BLaER1 treated with 17β-estradiol and CSF1 and Interleukin-3, amounts not matched to agents 10 nM and 100 nM (cell line): ENCODE results near the gene ZMIZ1.

Experiments
- H3K27ac ChIP-seq, 11 experiments: shearing (Covaris generic); formaldehyde crosslinking; 2 replicates each; pipeline ENCODE4 v1.8.1; 2022
- H3K27me3 ChIP-seq, 11 experiments: shearing (Covaris generic); formaldehyde crosslinking; 2 replicates each; pipeline ENCODE4 v1.8.1; 2022
- H3K36me3 ChIP-seq, 11 experiments: shearing (Covaris generic); formaldehyde crosslinking; 2 replicates each; pipeline ENCODE4 v1.8.1; 2022
- H3K4me1 ChIP-seq, 10 experiments: shearing (Covaris generic); formaldehyde crosslinking; 2 replicates each; pipeline ENCODE4 v1.8.1; 2022
- H3K4me2 ChIP-seq, 11 experiments: shearing (Covaris generic); formaldehyde crosslinking; 2 replicates each; pipeline ENCODE4 v1.8.1; 2022
- H3K4me3 ChIP-seq, 10 experiments: shearing (Covaris generic); formaldehyde crosslinking; 2 replicates each; pipeline ENCODE4 v1.8.1; 2022
- H3K9ac ChIP-seq, 11 experiments: shearing (Covaris generic); formaldehyde crosslinking; 2 replicates each; pipeline ENCODE4 v1.8.1; 2022
- H3K9me3 ChIP-seq, 11 experiments: shearing (Covaris generic); formaldehyde crosslinking; replicated peaks in 1 of 11; 2 replicates each; pipeline ENCODE4 v1.8.1; 2022
- H4K20me1 ChIP-seq, 11 experiments: shearing (Covaris generic); formaldehyde crosslinking; 2 replicates each; pipeline ENCODE4 v1.8.1; 2022
- Cebpa-rat ChIP-seq, 11 experiments: shearing (Covaris generic); IDR thresholded peaks; 2 replicates each; pipeline ENCODE4 v1.8.1; 2022

The ZMIZ1 gene

GRCh38 chr10:79229830-79230327, 161.1 kb downstream of the ZMIZ1 start:
- Histone ChIP-seq H3K36me3 (peaks cover 31 to 89% (median 60%) of the 10 kb centered on the region in 11 experiments), H4K20me1 (peaks cover 56 to 98% (median 83%) of the 10 kb centered on the region in 11 experiments; a peak in 19 of 22 replicates), H3K9ac (peak overlapping the region; percentile 33 to 75 (median 60); a peak in 18 of 22 replicates), H3K9me3 (no peaks in the 10 kb centered on the region), H3K4me2 (peak overlapping the region; percentile 78 to 99 (median 94)), H3K27me3 (no peaks in the 10 kb centered on the region), H3K4me3 (peak overlapping the region in 7 of 10 experiments; percentile 19 to 54 (median 50); a peak in 14 of 20 replicates), H3K27ac (peak overlapping the region in 9 of 11 experiments; percentile 30 to 79 (median 63); a peak in 18 of 22 replicates), H3K4me1 (peaks cover 59 to 84% (median 62%) of the 10 kb centered on the region in 10 experiments)
- no peak for TF ChIP-seq Cebpa-rat (IDR thresholded peaks at IDR 0.05)

- H3K36me3 ChIP-seq: peaks cover 26 to 89% (median 60%) of the 10 kb centered on the region in 11 experiments
- no peak for TF ChIP-seq Cebpa-rat (IDR thresholded peaks at IDR 0.05)
- H3K27me3 ChIP-seq: no peaks in the 10 kb centered on the region
- H3K4me1 ChIP-seq: peaks cover 64 to 84% (median 66%) of the 10 kb centered on the region in 10 experiments
- peak overlapping the region; percentile 33 to 75 (median 60); a peak in 17 of 22 replicates for H3K9ac ChIP-seq
- H3K4me3 ChIP-seq: peak overlapping the region in 7 of 10 experiments; percentile 19 to 54 (median 50); a peak in 10 of 20 replicates
- peak overlapping the region; percentile 78 to 99 (median 94) for H3K4me2 ChIP-seq
- H4K20me1 ChIP-seq: peaks cover 61 to 98% (median 85%) of the 10 kb centered on the region in 11 experiments; a peak in 19 of 22 replicates
- no peaks in the 10 kb centered on the region for H3K9me3 ChIP-seq
- peak overlapping the region in 9 of 11 experiments; percentile 30 to 79 (median 63); a peak in 18 of 22 replicates for H3K27ac ChIP-seq
Observed at GRCh38 chr10:79230328-79230830, 161.6 kb downstream of the ZMIZ1 start.

- Histone ChIP-seq H3K9ac (peak overlapping the region in 1 of 11 experiments; percentile 75; a peak in 3 of 22 replicates), H4K20me1 (peaks cover 66 to 98% (median 83%) of the 10 kb centered on the region in 11 experiments; a peak in 19 of 22 replicates), H3K9me3 (no peaks in the 10 kb centered on the region), H3K36me3 (peaks cover 23 to 89% (median 60%) of the 10 kb centered on the region in 11 experiments), H3K27ac (peak overlapping the region in 9 of 11 experiments; percentile 30 to 79 (median 63); a peak in 14 of 22 replicates), H3K27me3 (no peaks in the 10 kb centered on the region), H3K4me2 (peak overlapping the region in 10 of 11 experiments; percentile 78 to 99 (median 94); a peak in 19 of 22 replicates), H3K4me1 (peaks cover 65 to 84% (median 69%) of the 10 kb centered on the region in 10 experiments), H3K4me3 (no peak overlapping the region; a peak in 1 of 20 replicates)
- no peak for TF ChIP-seq Cebpa-rat (IDR thresholded peaks at IDR 0.05)
Observed at GRCh38 chr10:79230850-79231249, 162.1 kb downstream of the ZMIZ1 start.

- no peak for TF ChIP-seq Cebpa-rat (IDR thresholded peaks at IDR 0.05)
- H3K4me1 ChIP-seq: peaks cover 65 to 84% (median 69%) of the 10 kb centered on the region in 10 experiments
- no peak overlapping the region for H3K4me3 ChIP-seq
- H3K9me3 ChIP-seq: no peaks in the 10 kb centered on the region
- peaks cover 65 to 96% (median 83%) of the 10 kb centered on the region in 11 experiments; a peak in 19 of 22 replicates for H4K20me1 ChIP-seq
- no peak overlapping the region for H3K4me2 ChIP-seq
- H3K36me3 ChIP-seq: peaks cover 13 to 84% (median 51%) of the 10 kb centered on the region in 11 experiments; a peak in 21 of 22 replicates
- H3K27ac ChIP-seq: no peak overlapping the region
- H3K9ac ChIP-seq: no peak overlapping the region
- no peaks in the 10 kb centered on the region for H3K27me3 ChIP-seq
Observed at GRCh38 chr10:79231908-79232307, 163.1 kb downstream of the ZMIZ1 start.

- no peak overlapping the region for H3K4me3 ChIP-seq
- H3K36me3 ChIP-seq: peaks cover 7 to 84% (median 46%) of the 10 kb centered on the region in 11 experiments; a peak in 20 of 22 replicates
- peak overlapping the region in 1 of 11 experiments; percentile 5; a peak in 1 of 22 replicates for H3K9ac ChIP-seq
- H3K27me3 ChIP-seq: no peaks in the 10 kb centered on the region
- no peak for TF ChIP-seq Cebpa-rat (IDR thresholded peaks at IDR 0.05)
- no peak overlapping the region for H3K4me2 ChIP-seq
- no peaks in the 10 kb centered on the region for H3K9me3 ChIP-seq
- peaks cover 56 to 88% (median 76%) of the 10 kb centered on the region in 11 experiments; a peak in 19 of 22 replicates for H4K20me1 ChIP-seq
- no peak overlapping the region for H3K27ac ChIP-seq
- peaks cover 65 to 84% (median 69%) of the 10 kb centered on the region in 10 experiments for H3K4me1 ChIP-seq
Observed at GRCh38 chr10:79232864-79233263, 164.1 kb downstream of the ZMIZ1 start.

GRCh38 chr10:79234391-79235315, 165.9 kb downstream of the ZMIZ1 start:
- TF ChIP-seq Cebpa-rat (IDR thresholded peaks at IDR 0.05): no peak

GRCh38 chr10:79235765-79236432, 167.1 kb downstream of the ZMIZ1 start:
- peaks cover 63 to 84% (median 68%) of the 10 kb centered on the region in 10 experiments for H3K4me1 ChIP-seq
- H3K36me3 ChIP-seq: peaks cover 7 to 81% (median 37%) of the 10 kb centered on the region in 11 experiments; a peak in 19 of 22 replicates

More at GRCh38 chr10:79234391-79235315, 165.9 kb downstream of the ZMIZ1 start:
- no peaks in the 10 kb centered on the region for H3K9me3 ChIP-seq
- H4K20me1 ChIP-seq: peaks cover 41 to 71% (median 59%) of the 10 kb centered on the region in 11 experiments; a peak in 19 of 22 replicates
- peaks cover 7 to 84% (median 37%) of the 10 kb centered on the region in 11 experiments; a peak in 19 of 22 replicates for H3K36me3 ChIP-seq
- H3K4me1 ChIP-seq: peaks cover 64 to 84% (median 69%) of the 10 kb centered on the region in 10 experiments
- H3K4me3 ChIP-seq: no peak overlapping the region
- H3K9ac ChIP-seq: peak overlapping the region in 2 of 11 experiments; percentile 29 to 32; a peak in 3 of 22 replicates
- no peaks in the 10 kb centered on the region for H3K27me3 ChIP-seq
- H3K27ac ChIP-seq: peak overlapping the region in 2 of 11 experiments; percentile 70 to 99; a peak in 1 of 22 replicates
- peak overlapping the region in 7 of 11 experiments; percentile 5 to 96 (median 83); a peak in 11 of 22 replicates for H3K4me2 ChIP-seq

More at GRCh38 chr10:79235765-79236432, 167.1 kb downstream of the ZMIZ1 start:
- TF ChIP-seq Cebpa-rat (IDR thresholded peaks at IDR 0.05): no peak
- Histone ChIP-seq H3K27me3 (no peaks in the 10 kb centered on the region), H3K4me2 (peak overlapping the region; percentile 36 to 96 (median 66)), H3K4me3 (no peak overlapping the region), H3K27ac (peak overlapping the region in 5 of 11 experiments; percentile 66 to 99 (median 68); a peak in 7 of 22 replicates), H4K20me1 (peaks cover 28 to 58% (median 47%) of the 10 kb centered on the region in 11 experiments; a peak in 18 of 22 replicates), H3K9ac (peak overlapping the region in 5 of 11 experiments; percentile 10 to 63 (median 29); a peak in 6 of 22 replicates), H3K9me3 (no peaks in the 10 kb centered on the region)
